Smooth muscle cell (in vitro differentiated cells): ENCODE results near the gene TAF10. TPM values are rescaled to one million over a fixed set of nuclear protein-coding genes. Genes with fewer than 3 reads are reported as not detected.
A peak's percentile ranks its signal among the peaks of the same experiment; 100 is the strongest.

Experiments
- DNase-seq: peaks from one replicate; lab custom pipeline; 2025; ENCODE audit not compliant: unreplicated experiment; lab: John Stamatoyannopoulos, UW
- H2AFZ ChIP-seq: fragments of 200-600 bp; sonication (generic); 2 replicates; pipeline ENCODE4 v1.6.0; 2016; ENCODE audit warnings: antibody characterized with exemption, low read depth, mild to moderate bottlenecking
- H3F3A ChIP-seq: fragments of 200-600 bp; sonication (generic); 2 replicates; pipeline ENCODE4 v1.6.0; 2017; ENCODE audit warnings: antibody characterized with exemption, low read depth
- H3K27ac ChIP-seq: fragments of 200-600 bp; sonication (generic); 2 replicates; pipeline ENCODE4 v1.5.1; 2016; ENCODE audit warnings: low read depth, mild to moderate bottlenecking
- H3K27me3 ChIP-seq: fragments of 200-600 bp; sonication (generic); 2 replicates; pipeline ENCODE4 v1.6.1; 2016; ENCODE audit warnings: low read depth, mild to moderate bottlenecking
- H3K36me3 ChIP-seq: fragments of 200-600 bp; sonication (generic); 2 replicates; pipeline ENCODE4 v1.5.1; 2016; ENCODE audit warnings: low read depth
- H3K4me1 ChIP-seq: fragments of 200-600 bp; sonication (generic); 2 replicates; pipeline ENCODE4 v1.5.1; 2016; ENCODE audit warnings: low read depth
- H3K4me2 ChIP-seq: fragments of 200-600 bp; sonication (generic); 2 replicates; pipeline ENCODE4 v1.6.0; 2016; ENCODE audit warnings: mild to moderate bottlenecking
- H3K4me3 ChIP-seq: fragments of 200-600 bp; sonication (generic); 2 replicates; pipeline ENCODE4 v1.5.1; 2016; ENCODE audit warnings: mild to moderate bottlenecking
- H3K79me2 ChIP-seq: fragments of 200-600 bp; sonication (generic); 2 replicates; pipeline ENCODE4 v1.6.0; 2016; ENCODE audit warnings: low read depth, mild to moderate bottlenecking
- H3K9ac ChIP-seq: fragments of 200-600 bp; sonication (generic); 2 replicates; pipeline ENCODE4 v1.6.0; 2016; ENCODE audit warnings: low read depth
- H3K9me3 ChIP-seq: fragments of 200-600 bp; sonication (generic); replicated peaks from 2 replicates; pipeline ENCODE4 v1.5.1; 2016; ENCODE audit warnings: low read depth
- H4K20me1 ChIP-seq: fragments of 200-600 bp; sonication (generic); 2 replicates; pipeline ENCODE4 v1.6.0; 2016; ENCODE audit warnings: low read depth
- WGBS: methylation state at CpG from one replicate; pipeline ENCODE4 v1.1.7; 2016; ENCODE audit warnings: low lambda C conversion rate; 5-methylcytosine and 5-hydroxymethylcytosine counted together
- polyA plus RNA-seq: library from polyadenylated mRNA; unstranded; fragments of >200 nt; fragmentation: Nextera tagmentation; extraction: Ambion mirVana; gene quantifications from 2 replicates; pipeline ENCODE4 v1.2.1, GENCODE V29; 2016
- total RNA-seq: library from RNA; depleted of rRNA; stranded (reverse); fragments of >200 nt; gene quantifications from 2 replicates; pipeline ENCODE4 v1.2.3, GENCODE V29; 2014
- TF ChIP-seq, protein P1 (sequence below): fragments of 200-600 bp; sonication (generic); IDR thresholded peaks from 2 replicates; pipeline ENCODE4 v1.5.1; 2017; ENCODE audit warnings: borderline replicate concordance, mild to moderate bottlenecking, antibody characterized with exemption; ENCODE audit not compliant: insufficient read depth, poor library complexity, severe bottlenecking

Gene TAF10
- total and polyA plus RNA-seq, 2 experiments from 2014 or later, result 83.3 to 373 TPM

- Histone ChIP-seq H3K9ac (no peak overlapping the region), H3K27ac (peak overlapping the region; percentile 74), H3K4me3 (no peak overlapping the region)
Observed at GRCh38 chr11:6617315-6617781, 5.3 kb upstream of the TAF10 start.

DNA sequence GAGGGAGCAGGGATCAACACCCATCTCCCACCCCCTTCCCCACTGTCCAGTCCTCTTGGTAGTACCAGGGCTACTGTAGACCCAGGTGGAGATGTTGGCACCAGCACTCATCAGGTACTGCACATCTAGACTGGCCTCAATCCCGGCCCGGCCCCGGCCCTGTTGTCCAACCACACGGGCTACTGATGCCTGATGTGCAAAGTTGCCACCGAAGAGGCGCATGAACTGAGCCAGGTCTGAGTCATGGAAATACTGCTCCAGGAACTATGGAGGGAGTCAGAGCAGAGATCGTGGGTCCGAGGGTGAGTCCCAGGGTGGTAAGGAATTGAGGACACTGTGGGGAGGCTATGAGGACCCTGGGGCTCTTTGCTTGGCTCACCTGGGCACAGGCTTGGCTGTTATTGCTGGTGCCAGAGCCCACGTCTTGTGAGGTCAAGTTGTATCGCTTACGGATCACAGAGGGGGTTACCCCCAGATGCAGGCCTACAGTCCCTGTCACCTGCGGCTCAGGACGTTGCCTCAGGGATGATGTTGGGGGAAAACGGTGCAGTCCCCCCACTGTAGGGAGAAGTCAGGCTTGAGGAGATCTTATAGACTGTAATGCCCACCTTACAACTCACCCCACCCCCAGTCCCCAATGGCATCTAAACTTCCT, 4.7 kb upstream of the TAF10 start:
- TF ChIP-seq, protein P1, sequence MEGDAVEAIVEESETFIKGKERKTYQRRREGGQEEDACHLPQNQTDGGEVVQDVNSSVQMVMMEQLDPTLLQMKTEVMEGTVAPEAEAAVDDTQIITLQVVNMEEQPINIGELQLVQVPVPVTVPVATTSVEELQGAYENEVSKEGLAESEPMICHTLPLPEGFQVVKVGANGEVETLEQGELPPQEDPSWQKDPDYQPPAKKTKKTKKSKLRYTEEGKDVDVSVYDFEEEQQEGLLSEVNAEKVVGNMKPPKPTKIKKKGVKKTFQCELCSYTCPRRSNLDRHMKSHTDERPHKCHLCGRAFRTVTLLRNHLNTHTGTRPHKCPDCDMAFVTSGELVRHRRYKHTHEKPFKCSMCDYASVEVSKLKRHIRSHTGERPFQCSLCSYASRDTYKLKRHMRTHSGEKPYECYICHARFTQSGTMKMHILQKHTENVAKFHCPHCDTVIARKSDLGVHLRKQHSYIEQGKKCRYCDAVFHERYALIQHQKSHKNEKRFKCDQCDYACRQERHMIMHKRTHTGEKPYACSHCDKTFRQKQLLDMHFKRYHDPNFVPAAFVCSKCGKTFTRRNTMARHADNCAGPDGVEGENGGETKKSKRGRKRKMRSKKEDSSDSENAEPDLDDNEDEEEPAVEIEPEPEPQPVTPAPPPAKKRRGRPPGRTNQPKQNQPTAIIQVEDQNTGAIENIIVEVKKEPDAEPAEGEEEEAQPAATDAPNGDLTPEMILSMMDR, result no peak
- no peak overlapping the region for H3K4me3 ChIP-seq
- no peak for DNase-seq
- H3K4me1 ChIP-seq, result peaks cover 19% of the 10 kb centered on the region
- H2AFZ ChIP-seq, result no peak overlapping the region
- H3K36me3 ChIP-seq, result no peaks in the 10 kb centered on the region
- no peak overlapping the region for H3K9ac ChIP-seq
- H3K27ac ChIP-seq, result no peak overlapping the region
- 90% methylated on average over 14 of the region's 14 CpGs for whole genome bisulfite sequencing
- no peak overlapping the region for H3K4me2 ChIP-seq
- H3K9me3 ChIP-seq, result no peaks in the 10 kb centered on the region
- no peaks in the 10 kb centered on the region for H4K20me1 ChIP-seq
- H3K79me2 ChIP-seq, result peaks cover under 1% of the 10 kb centered on the region
- H3K27me3 ChIP-seq, result no peaks in the 10 kb centered on the region
- peaks cover 23% of the 10 kb centered on the region for H3F3A ChIP-seq

More at GRCh38 chr11:6617315-6617781, 5.3 kb upstream of the TAF10 start:
- no peak overlapping the region for H2AFZ ChIP-seq
- TF ChIP-seq, protein P1, result no peak
- no peaks in the 10 kb centered on the region for H3K27me3 ChIP-seq
- no peaks in the 10 kb centered on the region for H3K79me2 ChIP-seq
- 94% methylated on average over 5 of the region's 5 CpGs for WGBS
- no peaks in the 10 kb centered on the region for H3K36me3 ChIP-seq
- H3K4me2 ChIP-seq, result peak overlapping the region; percentile 98
- H4K20me1 ChIP-seq, result no peaks in the 10 kb centered on the region
- H3F3A ChIP-seq, result peaks cover 22% of the 10 kb centered on the region
- H3K9me3 ChIP-seq, result no peaks in the 10 kb centered on the region
- peaks cover 19% of the 10 kb centered on the region for H3K4me1 ChIP-seq
- no peak for DNase-seq

- H3K4me3 ChIP-seq, result no peak overlapping the region
- peaks cover 23% of the 10 kb centered on the region for H3F3A ChIP-seq
- H3K27ac ChIP-seq, result no peak overlapping the region
- TF ChIP-seq, protein P1, result no peak
- WGBS, result 82% methylated on average over 9 of the region's 9 CpGs
- peaks cover 20% of the 10 kb centered on the region for H3K4me1 ChIP-seq
- no peaks in the 10 kb centered on the region for H3K27me3 ChIP-seq
- no peaks in the 10 kb centered on the region for H3K9me3 ChIP-seq
- H3K4me2 ChIP-seq, result no peak overlapping the region
- H4K20me1 ChIP-seq, result no peaks in the 10 kb centered on the region
- DNase-seq, result no peak
- H3K79me2 ChIP-seq, result peaks cover 8% of the 10 kb centered on the region
- no peak overlapping the region for H3K9ac ChIP-seq
- H2AFZ ChIP-seq, result no peak overlapping the region
- H3K36me3 ChIP-seq, result no peaks in the 10 kb centered on the region
Observed at GRCh38 chr11:6615882-6616585, 4.0 kb upstream of the TAF10 start.
